Measurements from ENCODE around the gene DNALI1. TPM values are rescaled to one million over a fixed set of nuclear protein-coding genes. Genes with fewer than 3 reads are reported as not detected.
"Not testable (repeated sequence)": the region's sequence is repeated elsewhere in the genome, so short reads cannot be mapped to it uniquely, and the experiment has no call there.

DNALI1 gene
- 1 to 10 TPM; 7.3 to 9.9 (median 8.7) TPM for total RNA-seq
- polyA plus RNA-seq: 7.7 TPM
- long read RNA-seq, donor 1, transcript DNALI1-201 (6 exons, 2,649 nt): major isoform, 8 of 9 reads
- long read RNA-seq, donor 1, partial matches to known transcripts: 1 of 9 reads
- long read RNA-seq, donor 1, other reads (novel, unspliced or antisense): 0 of 9 reads
- long read RNA-seq, donor 2, transcript DNALI1-201 (6 exons, 2,649 nt): major isoform, 6 of 6 reads
- long read RNA-seq, donor 2, partial matches to known transcripts: 0 of 6 reads
- long read RNA-seq, donor 2, other reads (novel, unspliced or antisense): 0 of 6 reads
- long read RNA-seq, donor 3, partial matches to known transcripts: 0 of 8 reads
- long read RNA-seq, donor 3, other reads (novel, unspliced or antisense): 2 of 8 reads
- long read RNA-seq, donor 4, partial matches to known transcripts: 0 of 4 reads
- long read RNA-seq, donor 4, other reads (novel, unspliced or antisense): 0 of 4 reads

DNA sequence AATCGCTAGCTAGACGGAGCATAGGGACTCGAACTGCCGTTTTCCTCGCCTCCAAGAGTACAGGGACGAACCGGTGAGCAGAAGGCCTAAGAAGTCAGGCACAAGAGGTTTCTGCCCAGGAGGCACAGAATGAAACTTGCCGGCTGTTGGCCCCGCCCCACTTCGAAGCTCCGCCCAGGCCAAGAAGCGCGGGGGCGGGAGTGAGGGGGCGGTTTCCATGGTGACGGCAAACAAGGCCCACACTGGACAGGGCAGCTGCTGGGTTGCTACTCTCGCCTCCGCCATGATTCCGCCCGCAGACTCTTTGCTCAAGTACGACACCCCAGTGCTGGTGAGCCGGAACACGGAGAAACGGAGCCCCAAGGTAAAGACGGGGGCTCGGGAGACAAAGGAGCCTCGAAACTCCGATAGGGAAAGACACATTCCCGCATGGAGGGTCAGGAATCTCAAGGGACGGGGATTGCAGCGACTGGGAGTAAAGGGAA, at the start of gene DNALI1:
Gene DNALI1 (plus strand): TSS at position 229 of the 485 bp plus-strand sequence. CDS start 55 bp downstream, at position 284.
- 8% methylated on average over 31 of the region's 31 CpGs for WGBS
- Histone ChIP-seq H3K4me1 (ENCODE audit: control insufficient read depth, insufficient read depth, low read length) (peaks cover 6% of the 10 kb centered on the region), H3K27me3 (ENCODE audit: control insufficient read depth, insufficient read depth) (no peaks in the 10 kb centered on the region), H3K27ac (ENCODE audit: low read length) (no peak within 1 kb of the TSS), H3K9me3 (ENCODE audit: control insufficient read depth, low read length) (no peaks in the 10 kb centered on the region), H3K4me3 (ENCODE audit: low read length) (peak within 1 kb of the TSS; percentile 47)
- intact Hi-C loops (cut with DNase I): no loop called here
- ATAC-seq (peak; percentile 92 to 94), DNase-seq (peak; percentile 90 to 95 (median 93))

DNA sequence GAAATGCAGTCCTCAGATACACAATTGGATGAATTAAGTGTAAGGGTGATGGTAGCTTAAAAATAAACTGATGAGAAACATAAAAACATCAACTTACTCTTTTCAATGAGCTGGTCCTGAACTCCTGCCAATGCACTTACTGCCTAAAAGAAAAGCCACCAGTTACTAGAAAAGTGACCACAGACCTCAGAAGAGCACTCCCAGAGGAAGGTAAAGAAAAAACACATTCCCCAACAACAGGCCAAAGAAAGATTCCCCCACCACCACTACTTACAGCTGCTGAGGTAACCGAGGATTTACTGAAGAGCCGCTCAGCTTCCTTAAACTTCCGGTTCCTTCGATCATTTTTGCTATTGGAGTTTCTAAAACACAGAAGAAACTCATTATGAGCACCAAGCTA, 47.6 kb upstream of the DNALI1 start:
- Histone ChIP-seq H3K9me3 (ENCODE audit: control insufficient read depth, low read length) (no peaks in the 10 kb centered on the region), H3K4me3 (ENCODE audit: low read length) (no peak overlapping the region), H3K27me3 (ENCODE audit: control insufficient read depth, insufficient read depth) (no peaks in the 10 kb centered on the region), H3K4me1 (ENCODE audit: control insufficient read depth, insufficient read depth, low read length) (no peaks in the 10 kb centered on the region), H3K27ac (ENCODE audit: low read length) (no peak overlapping the region)
- intact Hi-C loops (cut with DNase I): no loop called here
- DNase-seq (no peak), ATAC-seq (no peak)
- WGBS: 86% methylated on average over 4 of the region's 4 CpGs

DNA sequence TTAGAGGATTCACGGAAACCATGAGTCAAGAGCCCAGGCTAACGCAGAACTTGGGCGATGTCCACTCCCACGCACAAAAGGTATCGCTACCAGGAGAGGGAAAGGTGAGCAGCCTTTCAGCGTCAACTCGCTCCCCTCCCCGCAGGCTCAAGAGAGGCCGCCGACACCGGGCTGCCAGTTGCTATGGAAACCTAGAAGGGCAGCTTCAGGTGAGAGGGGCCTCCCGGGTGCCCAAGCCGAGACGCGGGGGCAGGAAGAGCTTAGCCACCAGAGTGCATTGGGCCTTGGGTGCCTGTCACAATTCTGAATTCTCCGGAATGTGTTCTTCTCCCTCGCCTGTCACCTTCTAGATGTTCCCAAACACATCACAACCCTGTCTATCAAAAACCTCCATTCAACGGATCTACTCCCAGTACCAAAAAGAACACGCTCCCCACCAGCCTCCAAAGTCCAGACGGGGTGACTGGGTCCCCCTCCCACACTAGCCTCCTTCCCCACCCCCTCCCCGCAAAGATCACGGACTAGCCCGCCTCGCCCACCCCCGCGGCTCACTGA, 42.9 kb upstream of the DNALI1 start:
- 3% methylated on average over 26 of the region's 26 CpGs for WGBS
- peak overlapping the region; percentile 87 for H3K4me3 ChIP-seq (ENCODE audit: low read length)
- intact Hi-C loops (cut with DNase I): no loop called here
- DNase-seq (peak in 1 of 3 donors; percentile 58), ATAC-seq (peak in 1 of 2 donors; percentile 10)
- no peaks in the 10 kb centered on the region for H3K27me3 ChIP-seq (ENCODE audit: control insufficient read depth, insufficient read depth)
- H3K27ac ChIP-seq (ENCODE audit: low read length): no peak overlapping the region
- no peaks in the 10 kb centered on the region for H3K4me1 ChIP-seq (ENCODE audit: control insufficient read depth, insufficient read depth, low read length)
- no peaks in the 10 kb centered on the region for H3K9me3 ChIP-seq (ENCODE audit: control insufficient read depth, low read length)

DNA sequence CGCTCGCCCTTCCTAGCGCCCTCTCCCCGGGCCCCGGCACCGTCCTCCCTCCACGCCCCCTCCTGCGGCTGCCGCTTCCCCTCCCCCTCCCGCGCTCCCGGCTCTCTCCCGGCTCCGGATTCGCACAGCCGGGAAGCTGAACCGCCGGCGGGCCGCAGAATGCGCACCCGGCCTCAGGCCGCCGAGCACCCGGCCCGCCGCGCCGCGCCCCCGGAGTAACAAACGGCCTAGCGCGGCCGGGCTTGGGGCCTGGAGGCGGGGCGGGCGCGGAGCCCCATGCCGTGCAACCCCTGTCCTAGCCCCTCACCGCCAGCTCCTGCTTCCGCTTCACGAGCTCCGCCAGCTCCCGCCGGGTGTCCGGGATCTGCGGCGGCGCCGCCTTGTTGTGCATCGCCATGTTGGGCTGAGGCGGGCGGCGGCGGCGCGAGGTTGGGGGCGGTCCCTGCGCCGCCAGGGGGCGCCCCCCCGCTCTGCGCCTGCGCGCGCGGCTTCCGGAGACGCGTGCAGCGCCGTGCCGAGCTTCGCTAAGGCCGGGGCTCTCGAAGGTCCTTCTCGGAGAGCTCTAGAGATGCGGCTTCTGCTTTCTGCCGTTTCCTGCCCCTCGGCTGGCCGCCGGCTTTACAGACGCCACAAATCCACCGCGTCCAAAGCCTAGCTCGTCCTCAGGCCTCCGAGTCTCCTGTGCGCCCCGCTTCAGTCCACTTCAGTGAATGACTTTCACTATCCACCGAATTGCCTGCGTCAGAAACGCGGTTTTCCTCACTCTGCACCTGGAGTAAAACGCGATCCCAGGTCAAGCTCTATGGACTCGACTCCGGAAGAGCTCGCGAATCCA, 42.2 kb upstream of the DNALI1 start, which contains the start of gene MEAF6:
Gene MEAF6 (minus strand): TSS at position 417 of the 835 bp plus-strand sequence. CDS start 20 bp downstream, at position 397.
- under 1% methylated on average over 100 of the region's 100 CpGs for WGBS
- ATAC-seq (peak; percentile 99), DNase-seq (peak; percentile 83 to 95 (median 95))
- intact Hi-C loops (cut with DNase I): no loop called here
- H3K4me1 ChIP-seq (ENCODE audit: control insufficient read depth, insufficient read depth, low read length): no peaks in the 10 kb centered on the region
- H3K9me3 ChIP-seq (ENCODE audit: control insufficient read depth, low read length): no peaks in the 10 kb centered on the region
- peak within 1 kb of the TSS; percentile 77 for H3K27ac ChIP-seq (ENCODE audit: low read length)
- H3K27me3 ChIP-seq (ENCODE audit: control insufficient read depth, insufficient read depth): no peaks in the 10 kb centered on the region
- H3K4me3 ChIP-seq (ENCODE audit: low read length): peak within 1 kb of the TSS; percentile 87

DNA sequence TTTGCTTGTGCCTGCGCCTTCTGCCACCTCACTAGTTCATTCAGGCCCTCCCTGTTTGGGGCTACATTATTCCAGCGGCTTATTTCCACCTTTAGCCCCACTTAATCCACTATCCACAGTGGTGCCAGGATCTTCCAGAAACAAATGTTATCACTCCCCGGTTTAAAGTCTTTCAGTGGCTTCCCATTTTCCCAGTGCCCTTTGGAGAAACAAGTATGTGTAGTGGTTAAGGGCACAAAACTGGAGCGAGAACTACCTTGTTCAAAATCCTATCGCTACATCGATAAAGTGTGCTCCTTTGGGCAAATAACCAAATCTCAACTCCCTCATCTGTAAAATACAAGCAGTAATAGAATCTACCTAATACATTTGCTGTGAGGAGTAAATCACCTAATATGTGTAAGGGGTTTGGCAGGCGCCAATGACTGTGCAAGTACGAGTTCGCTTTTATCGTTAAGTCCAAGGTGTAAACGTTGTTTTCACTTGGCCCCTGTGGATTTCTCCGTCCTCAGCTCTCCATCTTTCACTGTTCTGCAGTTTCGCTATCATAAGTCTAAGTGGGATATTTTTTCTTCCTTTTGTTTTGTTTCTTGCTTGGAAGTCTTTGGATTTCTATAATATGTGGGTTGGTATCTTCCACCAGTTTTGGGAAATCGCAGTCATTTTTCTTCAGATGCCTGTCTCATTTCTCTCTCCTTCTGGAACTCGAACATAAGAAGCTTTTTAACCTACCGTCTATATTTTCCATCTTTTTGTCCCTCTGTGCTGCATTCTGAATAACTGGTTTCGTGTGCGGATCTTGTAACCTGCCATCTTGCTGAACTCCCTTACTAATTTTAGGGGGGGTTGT, 41.3 kb upstream of the DNALI1 start:
- H3K27ac ChIP-seq (ENCODE audit: low read length): peak overlapping the region; percentile 77
- DNase-seq (no peak), ATAC-seq (no peak)
- H3K9me3 ChIP-seq (ENCODE audit: control insufficient read depth, low read length): no peaks in the 10 kb centered on the region
- intact Hi-C loops (cut with DNase I): no loop called here
- no peaks in the 10 kb centered on the region for H3K27me3 ChIP-seq (ENCODE audit: control insufficient read depth, insufficient read depth)
- WGBS: 73% methylated on average over 18 of the region's 18 CpGs
- no peaks in the 10 kb centered on the region for H3K4me1 ChIP-seq (ENCODE audit: control insufficient read depth, insufficient read depth, low read length)
- peak overlapping the region; percentile 87 for H3K4me3 ChIP-seq (ENCODE audit: low read length)

DNA sequence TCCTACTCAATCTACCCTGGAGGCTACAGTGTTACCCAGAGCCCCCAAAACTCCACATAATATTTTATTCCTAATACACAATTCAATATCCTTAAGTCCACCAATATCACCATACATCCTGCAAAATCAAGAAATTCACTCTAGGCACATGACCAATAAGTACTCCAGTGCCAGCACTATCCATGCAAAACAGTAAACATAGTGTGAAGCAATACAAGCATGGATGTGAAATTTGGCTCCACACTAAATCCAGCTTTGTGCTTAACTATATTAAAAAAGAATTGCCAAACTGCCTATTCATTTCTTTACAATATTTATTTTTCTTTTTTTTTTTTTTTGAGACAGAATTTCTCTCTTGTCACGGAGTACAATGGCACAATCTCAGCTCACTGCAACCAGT, 39.2 kb upstream of the DNALI1 start:
- 90% methylated on average over 1 of the region's 1 CpG for WGBS
- no peak overlapping the region for H3K27ac ChIP-seq (ENCODE audit: low read length)
- no peak for ATAC-seq
- no peak overlapping the region for H3K4me3 ChIP-seq (ENCODE audit: low read length)
- H3K9me3 ChIP-seq (ENCODE audit: control insufficient read depth, low read length): no peaks in the 10 kb centered on the region
- DNase-seq: no peak
- H3K27me3 ChIP-seq (ENCODE audit: control insufficient read depth, insufficient read depth): no peaks in the 10 kb centered on the region
- intact Hi-C loops (cut with DNase I): no loop called here
- no peaks in the 10 kb centered on the region for H3K4me1 ChIP-seq (ENCODE audit: control insufficient read depth, insufficient read depth, low read length)

DNA sequence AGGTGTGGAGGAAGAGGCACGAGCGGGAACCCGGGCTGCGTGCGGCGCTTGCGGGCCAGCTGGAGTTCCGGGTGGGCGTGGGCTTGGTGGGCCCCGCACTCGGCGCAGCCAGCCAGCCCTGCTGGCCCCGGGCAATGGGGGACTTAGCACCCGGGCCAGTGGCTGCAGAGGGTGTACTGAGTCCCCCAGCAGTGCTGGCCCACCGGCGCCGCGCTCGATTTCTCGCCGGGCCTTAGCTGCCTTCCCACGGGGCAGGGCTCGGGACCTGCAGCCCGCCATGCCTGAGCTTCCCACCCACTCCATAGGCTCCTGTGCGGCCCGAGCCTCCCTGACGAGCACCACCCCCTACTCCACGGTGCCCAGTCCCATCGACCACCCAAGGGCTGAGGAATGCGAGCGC, 38.5 kb upstream of the DNALI1 start:
- ATAC-seq; H3K4me3 ChIP-seq (ENCODE audit: low read length); H3K4me1 ChIP-seq (ENCODE audit: control insufficient read depth, insufficient read depth, low read length); H3K27me3 ChIP-seq (ENCODE audit: control insufficient read depth, insufficient read depth); DNase-seq; intact Hi-C loops (cut with DNase I); H3K27ac ChIP-seq (ENCODE audit: low read length); H3K9me3 ChIP-seq (ENCODE audit: control insufficient read depth, low read length): not testable (repeated sequence)
- WGBS: 95% methylated on average over 27 of the region's 31 CpGs

DNA sequence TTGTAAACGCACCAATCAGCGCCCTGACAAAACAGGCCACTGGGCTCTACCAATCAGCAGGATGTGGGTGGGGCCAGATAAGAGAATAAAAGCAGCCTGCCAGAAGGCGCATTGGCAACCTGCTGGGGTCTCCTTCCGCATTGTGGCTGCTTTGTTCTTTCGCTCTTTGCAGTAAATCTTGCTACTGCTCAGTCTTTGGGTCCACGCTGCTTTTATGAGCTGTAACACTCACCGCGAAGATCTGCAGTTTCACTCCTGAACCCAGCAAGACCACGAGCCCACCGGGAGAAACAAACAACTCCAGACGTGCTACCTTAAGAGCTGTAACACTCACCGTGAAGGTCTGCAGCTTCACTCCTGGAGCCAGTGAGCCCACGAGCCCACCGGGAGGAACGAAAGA, 37.8 kb upstream of the DNALI1 start:
- DNase-seq; H3K4me3 ChIP-seq (ENCODE audit: low read length); H3K27ac ChIP-seq (ENCODE audit: low read length); intact Hi-C loops (cut with DNase I); H3K9me3 ChIP-seq (ENCODE audit: control insufficient read depth, low read length); H3K27me3 ChIP-seq (ENCODE audit: control insufficient read depth, insufficient read depth); ATAC-seq; H3K4me1 ChIP-seq (ENCODE audit: control insufficient read depth, insufficient read depth, low read length): not testable (repeated sequence)
- WGBS: 78% methylated on average over 15 of the region's 15 CpGs

DNA sequence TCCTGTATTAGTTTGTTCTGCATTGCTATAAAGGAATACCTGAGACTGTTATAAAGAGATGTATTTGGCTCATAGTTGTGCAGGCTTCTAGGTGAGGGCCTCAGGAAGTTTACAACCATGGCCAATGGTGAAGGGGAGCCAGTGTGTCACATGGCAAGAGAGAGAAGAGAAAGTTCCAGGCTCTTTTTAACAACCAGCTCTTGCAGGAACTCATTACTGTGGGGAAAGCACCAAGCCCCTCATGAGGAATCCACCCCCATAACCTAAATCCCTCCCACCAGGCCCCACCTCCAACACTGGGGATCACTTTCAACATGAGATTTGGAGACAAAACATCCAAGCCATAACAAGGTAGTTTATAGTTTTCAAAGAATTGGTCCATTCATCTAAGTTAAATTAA, 37.1 kb upstream of the DNALI1 start:
- no peaks in the 10 kb centered on the region for H3K9me3 ChIP-seq (ENCODE audit: control insufficient read depth, low read length)
- DNase-seq (no peak), ATAC-seq (no peak)
- H3K4me1 ChIP-seq (ENCODE audit: control insufficient read depth, insufficient read depth, low read length): no peaks in the 10 kb centered on the region
- no peaks in the 10 kb centered on the region for H3K27me3 ChIP-seq (ENCODE audit: control insufficient read depth, insufficient read depth)
- H3K27ac ChIP-seq (ENCODE audit: low read length): no peak overlapping the region
- intact Hi-C loops (cut with DNase I): no loop called here
- H3K4me3 ChIP-seq (ENCODE audit: low read length): no peak overlapping the region

DNA sequence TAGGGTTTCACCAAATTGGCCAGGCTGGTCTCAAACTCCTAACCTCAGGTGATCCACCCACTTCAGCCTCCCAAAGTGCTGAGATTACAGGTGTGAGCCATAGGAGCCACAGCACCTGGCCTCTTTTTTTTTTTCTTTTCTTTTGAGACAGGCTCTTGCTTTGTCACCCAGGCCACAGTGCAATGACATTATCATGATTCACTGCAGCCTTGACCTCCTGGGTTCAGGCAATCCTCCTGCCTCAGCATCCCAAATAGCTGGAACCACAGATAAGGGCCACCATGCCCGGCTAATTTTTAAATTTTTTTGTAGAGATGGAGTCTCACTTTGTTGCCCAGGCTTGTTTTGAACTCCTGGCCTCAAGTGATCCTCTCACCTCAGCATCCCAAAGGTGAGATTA, 26.9 kb upstream of the DNALI1 start:
- DNase-seq; H3K27ac ChIP-seq (ENCODE audit: low read length); H3K27me3 ChIP-seq (ENCODE audit: control insufficient read depth, insufficient read depth); H3K9me3 ChIP-seq (ENCODE audit: control insufficient read depth, low read length); H3K4me1 ChIP-seq (ENCODE audit: control insufficient read depth, insufficient read depth, low read length); H3K4me3 ChIP-seq (ENCODE audit: low read length); ATAC-seq; intact Hi-C loops (cut with DNase I): not testable (repeated sequence)
- 77% methylated on average over 1 of the region's 1 CpG for WGBS
